MCF 10A (cell line): Measurements from ENCODE around the gene BCAS1. TPM values are rescaled to one million over a fixed set of nuclear protein-coding genes. Genes with fewer than 3 reads are reported as not detected.

ENCODE experiments used
- BruUV-seq: library from RNA; stranded (reverse); fragments of 400-500 nt; replicated peaks from 2 replicates; lab custom pipeline; 2021; lab: Mats Ljungman, UMichigan
- CTCF ChIA-PET: fragments of 300-600 bp; sonication (Branson Sonifier 250); formaldehyde crosslinking; extraction: SDS; loops from one replicate; lab custom pipeline; 2021; ENCODE audit warnings: antibody characterized with exemption, inconsistent platforms; lab: Yijun Ruan, JAX
- POLR2A ChIA-PET: fragments of 300-600, 350-650 bp; sonication (Branson Sonifier 250); formaldehyde crosslinking; extraction: SDS; loops from one replicate; lab custom pipeline; 2020; ENCODE audit warnings: antibody characterized with exemption, inconsistent platforms; lab: Yijun Ruan, JAX
- DNase-seq: peaks from one replicate; pipeline ENCODE4 v3.0.0-alpha.2; 2018; ENCODE audit not compliant: unreplicated experiment
- H3K27ac Mint-ChIP-seq: one replicate; pipeline ENCODE4 v1.8.0; 2022; ENCODE audit warnings: mild to moderate bottlenecking, low read depth, mixed read lengths; ENCODE audit not compliant: unreplicated experiment
- H3K27me3 Mint-ChIP-seq: one replicate; pipeline ENCODE4 v1.8.0; 2022; ENCODE audit warnings: mixed read lengths; ENCODE audit not compliant: insufficient read depth, unreplicated experiment
- H3K36me3 Mint-ChIP-seq: one replicate; pipeline ENCODE4 v1.8.0; 2022; ENCODE audit warnings: mild to moderate bottlenecking, moderate library complexity, mixed read lengths; ENCODE audit not compliant: insufficient read depth, unreplicated experiment
- H3K4me1 Mint-ChIP-seq: one replicate; pipeline ENCODE4 v1.8.0; 2022; ENCODE audit warnings: mixed read lengths; ENCODE audit not compliant: insufficient read depth, unreplicated experiment
- H3K4me3 Mint-ChIP-seq: one replicate; pipeline ENCODE4 v1.8.0; 2022; ENCODE audit warnings: mild to moderate bottlenecking, moderate library complexity, mixed read lengths; ENCODE audit not compliant: unreplicated experiment
- H3K9me3 Mint-ChIP-seq: one replicate; pipeline ENCODE4 v1.8.0; 2022; ENCODE audit warnings: mixed read lengths; ENCODE audit not compliant: unreplicated experiment
- intact Hi-C: fragments of 100-400 bp; cut with micrococcal nuclease; formaldehyde crosslinking; loops from 2 replicates; pipeline ENCODE4 v1.14.1; 2022
- total RNA-seq: library from RNA; stranded (reverse); gene quantifications from 2 replicates; pipeline ENCODE4 v1.2.3, GENCODE V29; 2022
- TF ChIP-seq, protein P1 (sequence below): fragments of 200-600 bp; IDR thresholded peaks from one replicate; pipeline ENCODE4 v1.8.0; 2022; ENCODE audit warnings: antibody characterized with exemption, mild to moderate bottlenecking; ENCODE audit not compliant: unreplicated experiment

The BCAS1 gene
- total RNA-seq, 1 experiment from 2014 or later, result not detected

DNA sequence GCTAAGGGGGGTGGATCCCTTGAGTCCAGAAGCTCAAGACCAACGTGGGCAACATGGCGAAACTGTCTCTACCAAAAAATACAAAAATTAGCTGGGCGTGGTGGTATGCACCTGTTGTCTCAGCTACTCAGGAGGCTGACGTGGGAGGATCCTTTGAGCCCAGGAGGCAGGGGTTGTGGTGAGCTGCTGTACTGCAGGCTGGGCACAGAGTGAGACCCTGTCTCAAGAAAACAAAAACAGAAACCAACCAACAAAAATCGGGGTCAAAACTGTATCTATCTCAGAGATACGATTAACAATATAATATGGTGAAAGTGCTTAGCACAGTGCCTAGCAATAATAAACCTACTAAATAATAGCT lies 20.7 kb upstream of the BCAS1 start:
- Mint-ChIP-seq H3K27me3 (no peaks in the 10 kb centered on the region), H3K36me3 (no peaks in the 10 kb centered on the region), H3K4me3 (no peak overlapping the region), H3K4me1 (no peaks in the 10 kb centered on the region), H3K27ac (no peak overlapping the region), H3K9me3 (no peaks in the 10 kb centered on the region)
- no peak for DNase-seq
- TF ChIP-seq, protein P1, sequence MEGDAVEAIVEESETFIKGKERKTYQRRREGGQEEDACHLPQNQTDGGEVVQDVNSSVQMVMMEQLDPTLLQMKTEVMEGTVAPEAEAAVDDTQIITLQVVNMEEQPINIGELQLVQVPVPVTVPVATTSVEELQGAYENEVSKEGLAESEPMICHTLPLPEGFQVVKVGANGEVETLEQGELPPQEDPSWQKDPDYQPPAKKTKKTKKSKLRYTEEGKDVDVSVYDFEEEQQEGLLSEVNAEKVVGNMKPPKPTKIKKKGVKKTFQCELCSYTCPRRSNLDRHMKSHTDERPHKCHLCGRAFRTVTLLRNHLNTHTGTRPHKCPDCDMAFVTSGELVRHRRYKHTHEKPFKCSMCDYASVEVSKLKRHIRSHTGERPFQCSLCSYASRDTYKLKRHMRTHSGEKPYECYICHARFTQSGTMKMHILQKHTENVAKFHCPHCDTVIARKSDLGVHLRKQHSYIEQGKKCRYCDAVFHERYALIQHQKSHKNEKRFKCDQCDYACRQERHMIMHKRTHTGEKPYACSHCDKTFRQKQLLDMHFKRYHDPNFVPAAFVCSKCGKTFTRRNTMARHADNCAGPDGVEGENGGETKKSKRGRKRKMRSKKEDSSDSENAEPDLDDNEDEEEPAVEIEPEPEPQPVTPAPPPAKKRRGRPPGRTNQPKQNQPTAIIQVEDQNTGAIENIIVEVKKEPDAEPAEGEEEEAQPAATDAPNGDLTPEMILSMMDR, result no peak
- no TSS peak for BruUV-seq
- intact Hi-C loops, result no loop called here
- ChIA-PET POLR2A (interaction anchor here (0.7 kb wide), 1 partner anchor 109 kb away, joined by 6 read pairs; no protein-coding TSS in a partner anchor), CTCF (interaction anchor here (0.6 to 24.1 kb wide), 7 partner anchors 8 to 578 kb away, joined by 3 to 1436 read pairs (median 5); partner anchors contain the start of gene PFDN4)

DNA sequence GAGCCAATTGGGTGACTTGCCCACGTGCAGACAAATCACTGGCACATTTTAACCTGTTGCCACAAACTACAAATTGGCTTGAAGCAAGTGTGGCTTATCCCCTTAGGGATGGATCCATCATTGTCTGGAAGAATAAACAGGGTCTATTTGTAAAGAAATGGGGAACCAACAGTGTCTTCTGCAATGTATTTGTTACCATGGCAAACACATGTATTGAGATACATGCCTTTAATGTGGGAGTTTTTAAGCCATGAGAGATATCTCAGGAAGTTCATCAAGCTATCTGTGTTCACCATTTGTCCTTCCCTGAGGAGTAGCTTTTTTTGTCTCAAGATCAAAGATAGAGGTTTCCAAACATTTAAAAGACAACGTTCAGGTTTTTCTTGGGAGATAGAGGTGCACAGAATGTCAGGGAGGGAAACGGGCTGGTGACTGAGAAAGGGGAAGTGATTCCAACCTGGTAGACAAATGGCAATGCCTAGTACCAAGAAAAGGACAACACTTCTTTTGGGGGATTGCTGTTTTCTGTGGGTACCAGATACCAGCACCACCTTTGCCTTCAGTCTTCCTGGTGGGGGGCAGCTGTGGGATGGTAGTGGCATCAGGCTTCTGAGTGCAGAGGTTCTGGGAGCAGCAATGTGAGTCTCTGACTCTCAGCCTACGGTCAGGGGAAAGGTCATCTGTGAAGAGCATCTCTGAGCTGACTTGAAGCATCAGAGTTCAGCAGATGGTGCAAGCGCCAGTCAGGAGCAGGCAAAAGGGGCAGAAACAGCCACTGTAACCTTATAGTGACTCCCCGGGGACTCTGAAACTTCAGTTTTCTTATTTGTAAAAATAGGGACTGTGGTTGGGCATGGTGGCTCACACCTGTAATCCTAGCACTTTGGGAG lies 20.1 kb upstream of the BCAS1 start:
- TF ChIP-seq, protein P1, result no peak
- no TSS peak for BruUV-seq
- POLR2A ChIA-PET, result no interaction called here
- no peak for DNase-seq
- Mint-ChIP-seq H3K27me3 (no peaks in the 10 kb centered on the region), H3K4me3 (no peak overlapping the region), H3K4me1 (no peaks in the 10 kb centered on the region), H3K36me3 (no peaks in the 10 kb centered on the region), H3K9me3 (no peaks in the 10 kb centered on the region), H3K27ac (no peak overlapping the region)
- intact Hi-C loops, result no loop called here
- CTCF ChIA-PET, result interaction anchor here (0.6 to 24.1 kb wide), 6 partner anchors 13 to 578 kb away, joined by 3 to 1436 read pairs (median 12); partner anchors contain the start of gene PFDN4

DNA sequence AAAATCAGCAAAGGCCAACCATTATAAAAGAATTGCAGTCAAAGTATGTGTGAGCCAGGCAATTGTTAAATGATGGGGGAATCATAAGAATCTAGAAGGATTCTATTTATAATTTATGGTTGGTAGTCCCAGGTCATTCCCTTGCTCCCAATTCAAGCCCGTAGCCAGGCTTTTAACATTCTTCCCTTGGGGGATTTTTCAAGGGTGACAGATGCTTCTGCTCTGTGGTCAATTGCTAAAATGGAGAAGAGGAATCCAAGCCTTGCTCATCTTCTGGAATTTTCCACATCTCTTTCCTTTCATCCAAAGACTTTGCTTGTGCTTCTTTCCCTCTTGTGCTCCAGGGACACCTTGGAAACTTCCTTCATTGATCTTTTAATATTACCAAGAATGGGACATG lies 18.0 kb upstream of the BCAS1 start:
- ChIA-PET CTCF (interaction anchor here (1.6 to 24.1 kb wide), 3 partner anchors 9 to 110 kb away, joined by 6 to 1436 read pairs (median 125); partner anchors contain the start of gene PFDN4), POLR2A (no interaction called here)
- TF ChIP-seq, protein P1, result no peak
- H3K4me3 Mint-ChIP-seq, result no peak overlapping the region
- intact Hi-C loops, result no loop called here
- no peaks in the 10 kb centered on the region for H3K36me3 Mint-ChIP-seq
- H3K4me1 Mint-ChIP-seq, result no peaks in the 10 kb centered on the region
- H3K27me3 Mint-ChIP-seq, result no peaks in the 10 kb centered on the region
- peaks cover 7% of the 10 kb centered on the region for H3K9me3 Mint-ChIP-seq
- DNase-seq, result no peak
- no peak overlapping the region for H3K27ac Mint-ChIP-seq
- no TSS peak for BruUV-seq

DNA sequence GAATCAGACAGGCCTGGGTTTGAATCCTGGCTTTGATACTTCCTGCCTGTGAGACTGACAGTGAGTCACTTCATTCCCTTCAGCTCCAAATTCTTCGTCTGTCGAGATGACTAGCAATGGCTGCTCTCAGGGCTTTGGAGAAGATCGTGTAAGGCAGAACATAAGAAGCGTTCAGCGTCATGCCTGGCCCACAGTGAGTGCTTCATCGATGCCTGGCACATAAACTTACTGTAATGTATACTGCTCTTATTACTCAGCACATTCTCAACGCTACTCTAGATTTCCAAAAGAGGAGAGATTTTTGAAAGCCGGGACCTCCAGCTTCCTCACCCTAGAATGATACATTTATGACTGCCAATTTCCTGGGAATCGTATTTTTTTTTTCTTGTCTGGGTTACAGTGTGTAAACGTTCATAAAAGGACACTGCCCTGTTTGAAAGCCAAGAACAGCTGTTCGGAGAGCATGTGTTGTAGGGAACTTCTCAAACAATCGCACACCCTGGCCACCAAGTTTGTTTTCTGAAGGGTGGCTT lies 16.2 kb upstream of the BCAS1 start:
- intact Hi-C loops, result no loop called here
- ChIA-PET CTCF (interaction anchor here (0.6 to 1.6 kb wide), 5 partner anchors 8 to 122 kb away, joined by 3 to 6 read pairs (median 4); partner anchors contain the start of gene PFDN4), POLR2A (no interaction called here)
- no TSS peak for BruUV-seq
- Mint-ChIP-seq H3K27me3 (no peaks in the 10 kb centered on the region), H3K36me3 (no peaks in the 10 kb centered on the region), H3K9me3 (peaks cover 7% of the 10 kb centered on the region), H3K4me3 (no peak overlapping the region), H3K27ac (no peak overlapping the region), H3K4me1 (no peaks in the 10 kb centered on the region)
- no peak for DNase-seq
- TF ChIP-seq, protein P1, result no peak
